Prostate gland (tissue), 2 donors: Measurements from ENCODE around the gene FOXC2.

ENCODE experiments used
- POLR2A ChIP-seq: fragments of 450-650 bp; IDR thresholded peaks from one replicate; pipeline ENCODE4 v1.6.1; 2016; ENCODE audit warnings: antibody characterized with exemption, mild to moderate bottlenecking
- TF ChIP-seq, protein P1 (sequence below), 4 experiments: fragments of 200-600 bp in 2 of 4; fragments of 450-650 bp in 2 of 4; sonication (generic) in 2 of 4; IDR thresholded peaks; 1 replicate in 3 of 4; 2 replicates in 1 of 4; pipeline ENCODE4 v1.5.1; 2016 to 2019; ENCODE audit warnings: antibody characterized with exemption in 4 of 4, mild to moderate bottlenecking in 2 of 4, moderate library complexity in 2 of 4

- TF ChIP-seq, protein P1, sequence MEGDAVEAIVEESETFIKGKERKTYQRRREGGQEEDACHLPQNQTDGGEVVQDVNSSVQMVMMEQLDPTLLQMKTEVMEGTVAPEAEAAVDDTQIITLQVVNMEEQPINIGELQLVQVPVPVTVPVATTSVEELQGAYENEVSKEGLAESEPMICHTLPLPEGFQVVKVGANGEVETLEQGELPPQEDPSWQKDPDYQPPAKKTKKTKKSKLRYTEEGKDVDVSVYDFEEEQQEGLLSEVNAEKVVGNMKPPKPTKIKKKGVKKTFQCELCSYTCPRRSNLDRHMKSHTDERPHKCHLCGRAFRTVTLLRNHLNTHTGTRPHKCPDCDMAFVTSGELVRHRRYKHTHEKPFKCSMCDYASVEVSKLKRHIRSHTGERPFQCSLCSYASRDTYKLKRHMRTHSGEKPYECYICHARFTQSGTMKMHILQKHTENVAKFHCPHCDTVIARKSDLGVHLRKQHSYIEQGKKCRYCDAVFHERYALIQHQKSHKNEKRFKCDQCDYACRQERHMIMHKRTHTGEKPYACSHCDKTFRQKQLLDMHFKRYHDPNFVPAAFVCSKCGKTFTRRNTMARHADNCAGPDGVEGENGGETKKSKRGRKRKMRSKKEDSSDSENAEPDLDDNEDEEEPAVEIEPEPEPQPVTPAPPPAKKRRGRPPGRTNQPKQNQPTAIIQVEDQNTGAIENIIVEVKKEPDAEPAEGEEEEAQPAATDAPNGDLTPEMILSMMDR (IDR thresholded peaks at IDR 0.05): no peak
- no peak for TF ChIP-seq POLR2A
Observed at GRCh38 chr16:86562356-86562755, 4.3 kb upstream of the FOXC2 start.
